Body of pancreas (tissue), 4 donors: Measurements from ENCODE around the gene ZFAND3. TPM values are rescaled to one million over a fixed set of nuclear protein-coding genes. Genes with fewer than 3 reads are reported as not detected.
A peak's percentile ranks its signal among the peaks of the same experiment; 100 is the strongest.
"Not testable (repeated sequence)": the region's sequence is repeated elsewhere in the genome, so short reads cannot be mapped to it uniquely, and the experiment has no call there.

Experiments used
- ATAC-seq: fragments of 150-250 bp; one replicate; pipeline ENCODE4 v1.9.1; 2016
- DNase-seq, 4 donors: peaks; one replicate each; pipeline ENCODE4 v3.0.0-alpha.2; 2019
- H3K27ac ChIP-seq, 4 donors: fragments of 200-600 bp; sonication (generic); 1 replicate in 3 of 4; 2 replicates in 1 of 4; pipeline versions ENCODE4 v1.5.1 to v1.6.1; 2016 to 2019; ENCODE audit warnings: mild to moderate bottlenecking in 1 of 4, mixed read lengths in 1 of 4, moderate library complexity in 1 of 4
- H3K27me3 ChIP-seq, 2 donors: fragments of 200-600 bp; sonication (generic); one replicate each; pipeline ENCODE4 v1.6.0; 2016; ENCODE audit warnings: mild to moderate bottlenecking in 1 of 2
- H3K36me3 ChIP-seq, 2 donors: fragments of 200-600 bp; sonication (generic); replicated peaks in 1 of 2; 2 replicates each; pipeline ENCODE4 v1.5.1; 2016; ENCODE audit warnings: low read depth in 2 of 2; ENCODE audit not compliant: insufficient read depth in 1 of 2
- H3K4me1 ChIP-seq: fragments of 200-600 bp; sonication (generic); one replicate; pipeline ENCODE4 v1.6.0; 2016
- H3K4me3 ChIP-seq, 2 donors: fragments of 200-600 bp; sonication (generic); 1 replicate in 1 of 2; 2 replicates in 1 of 2; pipeline ENCODE4 v1.5.1; 2016 to 2019
- H3K9me3 ChIP-seq, 3 donors: fragments of 200-600 bp; sonication (generic); 1 replicate in 2 of 3; 2 replicates in 1 of 3; pipeline ENCODE4 v1.5.1; 2016
- POLR2A ChIP-seq, 3 donors: fragments of 450-650 bp; IDR thresholded peaks; one replicate each; pipeline ENCODE4 v1.6.1; 2016; ENCODE audit warnings: antibody characterized with exemption in 3 of 3, mild to moderate bottlenecking in 2 of 3
- WGBS, 2 donors: methylation state at CpG; one replicate each; pipeline ENCODE4 v1.1.5; 2017; 5-methylcytosine and 5-hydroxymethylcytosine counted together
- intact Hi-C: fragments of 100-400 bp; cut with DNase I; formaldehyde crosslinking; loops from one replicate; pipeline ENCODE4 v1.15.1; 2023
- total RNA-seq, 2 donors: library from RNA; depleted of rRNA; stranded (reverse); fragments of >200 nt; gene quantifications; one replicate each; pipeline ENCODE4 v1.1.0, GENCODE V29; 2016
- TF ChIP-seq, protein P1 (sequence below), 7 experiments: fragments of 450-650 bp in 4 of 7; fragments of 200-600 bp in 3 of 7; sonication (generic) in 3 of 7; IDR thresholded peaks; one replicate each; pipeline ENCODE4 v1.5.1; 2016 to 2019; ENCODE audit warnings: antibody characterized with exemption in 7 of 7

The ZFAND3 gene
- total RNA-seq, 2 donors from 2014 or later, result 20.8 to 27.0 TPM

- H3K4me3 ChIP-seq, result no peak overlapping the region
- intact Hi-C loops, result no loop called here
- H3K9me3 ChIP-seq, result no peaks in the 10 kb centered on the region
- ATAC-seq (no peak), DNase-seq (no peak)
- 26 to 35% methylated on average over 2 of the region's 2 CpGs for WGBS, 2 donors
- no peaks in the 10 kb centered on the region for H3K27me3 ChIP-seq
- peak overlapping the region in 1 of 4 donors; percentile 2 for H3K27ac ChIP-seq
- no peaks in the 10 kb centered on the region for H3K36me3 ChIP-seq
- TF ChIP-seq POLR2A (IDR thresholded peaks at IDR 0.05), result no peak
- TF ChIP-seq, protein P1, sequence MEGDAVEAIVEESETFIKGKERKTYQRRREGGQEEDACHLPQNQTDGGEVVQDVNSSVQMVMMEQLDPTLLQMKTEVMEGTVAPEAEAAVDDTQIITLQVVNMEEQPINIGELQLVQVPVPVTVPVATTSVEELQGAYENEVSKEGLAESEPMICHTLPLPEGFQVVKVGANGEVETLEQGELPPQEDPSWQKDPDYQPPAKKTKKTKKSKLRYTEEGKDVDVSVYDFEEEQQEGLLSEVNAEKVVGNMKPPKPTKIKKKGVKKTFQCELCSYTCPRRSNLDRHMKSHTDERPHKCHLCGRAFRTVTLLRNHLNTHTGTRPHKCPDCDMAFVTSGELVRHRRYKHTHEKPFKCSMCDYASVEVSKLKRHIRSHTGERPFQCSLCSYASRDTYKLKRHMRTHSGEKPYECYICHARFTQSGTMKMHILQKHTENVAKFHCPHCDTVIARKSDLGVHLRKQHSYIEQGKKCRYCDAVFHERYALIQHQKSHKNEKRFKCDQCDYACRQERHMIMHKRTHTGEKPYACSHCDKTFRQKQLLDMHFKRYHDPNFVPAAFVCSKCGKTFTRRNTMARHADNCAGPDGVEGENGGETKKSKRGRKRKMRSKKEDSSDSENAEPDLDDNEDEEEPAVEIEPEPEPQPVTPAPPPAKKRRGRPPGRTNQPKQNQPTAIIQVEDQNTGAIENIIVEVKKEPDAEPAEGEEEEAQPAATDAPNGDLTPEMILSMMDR (IDR thresholded peaks at IDR 0.05), result no peak
- H3K4me1 ChIP-seq, result peaks cover 40% of the 10 kb centered on the region
Measured at GRCh38 chr6:37988127-37988526, 168.6 kb downstream of the ZFAND3 start.

DNA sequence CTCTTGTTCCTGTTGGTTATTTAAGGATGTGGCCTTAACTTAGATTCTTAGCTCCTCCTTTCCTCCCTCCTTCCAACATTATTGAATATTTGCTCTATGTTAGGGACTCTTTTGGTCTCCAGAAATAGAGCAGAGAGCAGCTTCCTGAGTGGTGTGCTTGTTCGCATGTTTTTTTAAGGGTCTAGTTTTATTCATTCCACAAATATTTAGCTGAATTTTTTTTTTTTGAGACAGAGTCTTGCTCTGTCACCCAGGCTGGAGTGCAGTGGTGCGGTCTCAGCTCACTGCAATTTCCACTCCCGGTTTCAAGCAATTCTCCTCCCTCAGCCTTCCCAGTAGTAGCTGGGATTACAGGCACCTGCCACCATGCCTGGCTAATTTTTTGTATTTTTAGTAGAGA lies 169.2 kb downstream of the ZFAND3 start:
- Histone ChIP-seq H3K27me3 (no peaks in the 10 kb centered on the region), H3K4me3 (no peak overlapping the region), H3K4me1 (peaks cover 40% of the 10 kb centered on the region), H3K9me3 (no peaks in the 10 kb centered on the region), H3K27ac (peak overlapping the region in 1 of 4 donors; percentile 2), H3K36me3 (no peaks in the 10 kb centered on the region)
- TF ChIP-seq POLR2A (IDR thresholded peaks at IDR 0.05), result no peak
- TF ChIP-seq, protein P1 (IDR thresholded peaks at IDR 0.05), result no peak
- no peak for DNase-seq
- no peak for ATAC-seq
- intact Hi-C loops, result no loop called here
- WGBS, 2 donors, result 46 to 75% methylated on average over 3 of the region's 3 CpGs

GRCh38 chr6:37990762-37991525 lies 171.4 kb downstream of the ZFAND3 start:
- H3K36me3 ChIP-seq, result no peaks in the 10 kb centered on the region
- WGBS, 2 donors, result 65 to 70% methylated on average over 6 of the region's 6 CpGs
- no peak overlapping the region for H3K4me3 ChIP-seq
- no peak for ATAC-seq
- intact Hi-C loops, result no loop called here
- H3K27me3 ChIP-seq, result no peaks in the 10 kb centered on the region
- H3K4me1 ChIP-seq, result peaks cover 34% of the 10 kb centered on the region
- no peaks in the 10 kb centered on the region for H3K9me3 ChIP-seq
- TF ChIP-seq POLR2A (IDR thresholded peaks at IDR 0.05), result no peak
- TF ChIP-seq, protein P1 (IDR thresholded peaks at IDR 0.05), result no peak
- peak overlapping the region in 1 of 4 donors; percentile 34 for H3K27ac ChIP-seq
- no peak for DNase-seq

DNA sequence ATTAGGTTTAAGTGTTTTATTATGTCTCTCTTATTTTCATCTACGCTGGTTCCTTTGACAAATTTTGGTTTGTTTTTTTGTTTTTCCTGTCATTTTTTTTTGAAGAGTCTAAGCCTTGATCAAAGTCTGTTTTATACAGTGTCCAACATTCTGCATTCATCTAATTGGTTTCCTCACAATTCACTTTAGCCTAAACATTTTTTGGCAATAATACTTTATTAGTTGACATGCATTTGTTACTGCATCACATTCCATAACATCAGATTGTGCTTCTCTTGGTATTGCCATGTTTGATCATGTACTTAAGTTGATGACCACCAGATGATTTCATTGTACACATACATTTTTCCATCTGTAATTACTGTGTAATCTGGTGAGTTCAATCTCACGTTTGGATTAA lies 173.2 kb downstream of the ZFAND3 start:
- no peaks in the 10 kb centered on the region for H3K36me3 ChIP-seq
- ATAC-seq (no peak), DNase-seq (no peak)
- no peak for TF ChIP-seq POLR2A (IDR thresholded peaks at IDR 0.05)
- TF ChIP-seq, protein P1 (IDR thresholded peaks at IDR 0.05), result no peak
- H3K4me3 ChIP-seq, result no peak overlapping the region
- H3K27me3 ChIP-seq, result no peaks in the 10 kb centered on the region
- peaks cover 20% of the 10 kb centered on the region for H3K4me1 ChIP-seq
- H3K9me3 ChIP-seq, result no peaks in the 10 kb centered on the region
- intact Hi-C loops, result no loop called here
- 71 to 75% methylated on average over 2 of the region's 2 CpGs for WGBS, 2 donors
- no peak overlapping the region for H3K27ac ChIP-seq

DNA sequence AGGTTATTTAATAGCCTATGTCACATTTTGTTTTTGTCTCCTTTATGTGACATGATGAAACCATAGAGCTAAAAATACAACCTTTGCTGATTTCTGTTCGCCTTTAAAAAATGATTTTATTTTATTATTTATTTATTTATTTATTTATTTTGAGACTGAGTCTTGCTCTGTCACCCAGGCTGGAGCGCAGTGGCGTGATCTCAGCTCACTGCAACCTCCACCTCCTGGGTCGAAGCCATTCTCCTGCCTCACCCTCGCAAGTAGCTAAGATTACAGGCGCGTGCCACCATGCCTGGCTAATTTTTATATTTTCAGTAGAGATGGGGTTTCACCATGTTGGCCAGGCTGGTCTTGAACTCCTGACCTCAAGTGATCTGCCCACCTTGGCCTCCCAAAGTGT lies 173.7 kb downstream of the ZFAND3 start:
- H3K4me3 ChIP-seq, H3K9me3 ChIP-seq, H3K27me3 ChIP-seq, H3K36me3 ChIP-seq, DNase-seq, intact Hi-C loops, H3K27ac ChIP-seq, ATAC-seq: not testable (repeated sequence)
- WGBS, 2 donors, result 94 to 98% methylated on average over 7 of the region's 7 CpGs
- peaks cover 15% of the 10 kb centered on the region for H3K4me1 ChIP-seq
